ENCODE measurements around the gene MAGI2. TPM values are rescaled to one million over a fixed set of nuclear protein-coding genes. Genes with fewer than 3 reads are reported as not detected.

The MAGI2 gene
- polyA plus RNA-seq, 1 experiment, result 0.81 TPM

DNA sequence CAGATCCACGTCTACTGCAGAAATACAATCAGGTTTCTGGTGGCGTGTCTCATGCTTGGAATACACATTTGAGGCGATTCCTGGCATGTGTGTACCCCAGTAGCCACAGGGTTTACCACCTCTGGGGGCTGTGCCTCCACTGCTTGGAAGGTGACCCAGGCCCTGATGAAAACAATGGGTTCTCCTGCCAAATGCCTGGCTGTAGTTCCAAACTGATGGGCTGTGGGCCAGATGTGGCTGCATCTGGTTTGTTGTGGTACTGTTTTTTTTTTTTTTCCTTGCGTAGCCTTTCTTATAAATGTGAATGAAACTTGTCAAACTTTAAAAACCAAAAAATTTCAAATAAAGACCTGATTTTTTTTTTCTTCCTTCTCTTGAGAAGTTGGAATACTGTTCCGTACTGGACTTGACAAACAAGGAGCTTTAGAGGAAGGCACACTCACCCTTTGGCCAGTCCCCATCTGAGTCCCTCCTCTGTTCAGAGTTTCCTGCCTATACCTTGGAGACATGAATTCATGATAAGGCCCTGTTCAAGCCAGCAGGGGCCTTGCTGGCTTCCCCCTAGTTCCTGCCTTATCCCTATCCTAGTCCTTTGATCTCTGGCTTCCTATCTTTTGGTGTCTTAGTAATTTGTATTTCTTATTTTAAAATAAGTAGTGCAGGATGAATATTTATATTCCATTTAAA is 1437.8 kb downstream of the MAGI2 start:
- Histone ChIP-seq H3K36me3 (ENCODE audit: control insufficient read depth, insufficient read depth, low read length) (no peaks in the 10 kb centered on the region), H3K4me3 (ENCODE audit: low read depth, low read length) (no peak overlapping the region), H3K27me3 (ENCODE audit: control insufficient read depth, insufficient read depth, low read length) (0 out of 2 replicates have a peak, but pooled peaks cover 1% of the 10 kb centered on the region)
- ChIA-PET POLR2A (no interaction called here), CTCF (no interaction called here)
- TF ChIP-seq, protein P1, sequence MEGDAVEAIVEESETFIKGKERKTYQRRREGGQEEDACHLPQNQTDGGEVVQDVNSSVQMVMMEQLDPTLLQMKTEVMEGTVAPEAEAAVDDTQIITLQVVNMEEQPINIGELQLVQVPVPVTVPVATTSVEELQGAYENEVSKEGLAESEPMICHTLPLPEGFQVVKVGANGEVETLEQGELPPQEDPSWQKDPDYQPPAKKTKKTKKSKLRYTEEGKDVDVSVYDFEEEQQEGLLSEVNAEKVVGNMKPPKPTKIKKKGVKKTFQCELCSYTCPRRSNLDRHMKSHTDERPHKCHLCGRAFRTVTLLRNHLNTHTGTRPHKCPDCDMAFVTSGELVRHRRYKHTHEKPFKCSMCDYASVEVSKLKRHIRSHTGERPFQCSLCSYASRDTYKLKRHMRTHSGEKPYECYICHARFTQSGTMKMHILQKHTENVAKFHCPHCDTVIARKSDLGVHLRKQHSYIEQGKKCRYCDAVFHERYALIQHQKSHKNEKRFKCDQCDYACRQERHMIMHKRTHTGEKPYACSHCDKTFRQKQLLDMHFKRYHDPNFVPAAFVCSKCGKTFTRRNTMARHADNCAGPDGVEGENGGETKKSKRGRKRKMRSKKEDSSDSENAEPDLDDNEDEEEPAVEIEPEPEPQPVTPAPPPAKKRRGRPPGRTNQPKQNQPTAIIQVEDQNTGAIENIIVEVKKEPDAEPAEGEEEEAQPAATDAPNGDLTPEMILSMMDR (IDR thresholded peaks at IDR 0.05; ENCODE audit: insufficient read depth, low read depth, low read length), result no peak
- DNase-seq (ENCODE audit: low read depth), result no peak

DNA sequence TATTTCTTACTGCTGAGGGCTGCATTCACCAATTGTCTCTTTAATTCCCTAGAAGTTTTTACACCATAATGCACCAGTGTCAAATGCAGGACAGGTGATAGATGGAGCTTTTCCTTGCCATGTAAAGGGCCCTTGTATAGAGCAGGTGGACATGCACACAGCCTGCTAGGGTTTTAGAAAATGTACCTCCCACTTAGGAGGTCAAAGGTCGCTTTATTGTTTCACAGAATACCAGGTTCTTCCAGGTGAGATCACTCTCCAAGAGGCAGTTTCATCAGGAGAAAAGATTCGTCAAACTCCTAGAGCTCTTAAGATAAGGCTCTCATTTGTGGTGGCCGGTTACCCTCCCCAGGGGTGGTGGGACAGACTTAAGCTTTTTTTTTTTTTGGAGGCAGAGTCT is 1439.1 kb downstream of the MAGI2 start:
- Histone ChIP-seq H3K27me3 (ENCODE audit: control insufficient read depth, insufficient read depth, low read length) (0 out of 2 replicates have a peak, but pooled peaks cover 1% of the 10 kb centered on the region), H3K4me3 (ENCODE audit: low read depth, low read length) (no peak overlapping the region), H3K36me3 (ENCODE audit: control insufficient read depth, insufficient read depth, low read length) (no peaks in the 10 kb centered on the region)
- POLR2A ChIA-PET, result no interaction called here
- DNase-seq (ENCODE audit: low read depth), result no peak
- TF ChIP-seq, protein P1 (IDR thresholded peaks at IDR 0.05; ENCODE audit: insufficient read depth, low read depth, low read length), result no peak
- CTCF ChIA-PET, result interaction anchor here (1.8 kb wide), 1 partner anchor 12 kb away, joined by 4 read pairs; no protein-coding TSS in a partner anchor

DNA sequence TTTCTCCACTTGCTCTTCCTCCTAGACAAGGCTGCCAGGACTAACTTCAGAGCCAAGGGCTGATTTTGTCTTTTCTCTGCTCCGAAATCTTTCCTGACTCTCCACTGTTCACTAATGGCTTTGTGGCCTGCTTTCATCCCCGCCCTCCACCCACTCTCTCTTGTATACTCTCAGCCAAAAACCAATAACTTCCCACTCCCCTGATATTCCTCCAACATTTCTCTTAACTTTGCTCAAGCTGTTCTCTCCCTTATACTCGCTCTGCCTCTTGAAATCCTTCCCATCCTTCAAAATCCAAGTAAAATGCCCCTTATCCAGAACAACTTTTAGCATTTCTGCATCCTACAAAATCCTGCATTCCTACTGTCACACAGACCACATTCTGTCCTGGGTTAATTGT is 1440.1 kb downstream of the MAGI2 start:
- TF ChIP-seq, protein P1 (IDR thresholded peaks at IDR 0.05; ENCODE audit: insufficient read depth, low read depth, low read length), result no peak
- no peak for DNase-seq (ENCODE audit: low read depth)
- ChIA-PET POLR2A (no interaction called here), CTCF (interaction anchor here (1.8 kb wide), 1 partner anchor 11 kb away, joined by 4 read pairs; no protein-coding TSS in a partner anchor)
- Histone ChIP-seq H3K27me3 (ENCODE audit: control insufficient read depth, insufficient read depth, low read length) (0 out of 2 replicates have a peak, but pooled peaks cover 1% of the 10 kb centered on the region), H3K36me3 (ENCODE audit: control insufficient read depth, insufficient read depth, low read length) (no peaks in the 10 kb centered on the region), H3K4me3 (ENCODE audit: low read depth, low read length) (no peak overlapping the region)

DNA sequence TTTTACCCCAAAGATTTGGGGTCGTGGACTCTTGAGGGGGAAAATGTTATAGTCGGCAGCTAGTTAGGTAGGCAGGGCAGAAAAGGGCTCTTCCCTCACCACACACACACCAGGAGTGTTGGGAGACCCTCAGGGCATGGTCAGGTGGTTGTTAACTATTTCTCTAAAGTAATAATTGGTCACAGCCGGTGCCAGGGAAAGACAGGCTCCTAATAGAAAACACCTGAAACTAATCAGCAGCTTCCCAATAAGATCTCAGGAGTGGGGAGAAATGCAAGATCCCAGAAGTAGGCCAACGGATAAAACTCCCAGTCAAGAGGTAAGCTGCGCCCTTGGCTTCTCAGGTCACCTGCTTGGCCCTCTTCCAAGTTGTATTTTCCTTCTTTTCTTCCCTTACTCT is 1441.8 kb downstream of the MAGI2 start:
- TF ChIP-seq, protein P1 (IDR thresholded peaks at IDR 0.05; ENCODE audit: insufficient read depth, low read depth, low read length), result no peak
- no peak overlapping the region for H3K4me3 ChIP-seq (ENCODE audit: low read depth, low read length)
- H3K27me3 ChIP-seq (ENCODE audit: control insufficient read depth, insufficient read depth, low read length), result 0 out of 2 replicates have a peak, but pooled peaks cover 1% of the 10 kb centered on the region
- ChIA-PET POLR2A (no interaction called here), CTCF (no interaction called here)
- no peaks in the 10 kb centered on the region for H3K36me3 ChIP-seq (ENCODE audit: control insufficient read depth, insufficient read depth, low read length)
- no peak for DNase-seq (ENCODE audit: low read depth)

DNA sequence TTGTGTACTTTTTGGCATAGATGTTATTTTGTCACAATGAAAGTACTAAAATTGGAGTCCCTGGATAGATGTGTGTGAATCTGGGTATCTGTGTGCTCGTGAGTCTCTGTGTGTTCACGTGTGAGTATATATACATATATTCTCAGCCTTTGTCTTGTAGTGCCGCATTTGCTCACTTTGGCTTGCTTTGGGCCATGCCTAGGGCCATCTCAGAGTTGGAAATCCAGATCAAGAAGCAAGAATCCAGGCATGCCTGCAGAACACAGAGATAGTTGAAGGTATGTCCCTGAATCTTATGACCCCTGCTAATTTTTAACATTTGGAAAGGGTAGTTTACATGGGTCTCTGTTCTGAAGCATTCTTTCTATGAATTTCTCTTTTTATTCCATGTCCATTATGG is 1446.2 kb downstream of the MAGI2 start:
- CTCF ChIA-PET, result no interaction called here
- no peaks in the 10 kb centered on the region for H3K36me3 ChIP-seq (ENCODE audit: control insufficient read depth, insufficient read depth, low read length)
- POLR2A ChIA-PET, result no interaction called here
- no peak for DNase-seq (ENCODE audit: low read depth)
- TF ChIP-seq, protein P1 (IDR thresholded peaks at IDR 0.05; ENCODE audit: insufficient read depth, low read depth, low read length), result no peak
- H3K27me3 ChIP-seq (ENCODE audit: control insufficient read depth, insufficient read depth, low read length), result 0 out of 2 replicates have a peak, but pooled peaks cover 1% of the 10 kb centered on the region
- no peak overlapping the region for H3K4me3 ChIP-seq (ENCODE audit: low read depth, low read length)

Data from BJ (cell line).